B cell (primary cell): Measurements from ENCODE around the gene TANK. TPM values are rescaled to one million over a fixed set of nuclear protein-coding genes. Genes with fewer than 3 reads are reported as not detected.

Experiments used
- ATAC-seq: fragments of 200-7000 bp; cut with Tn5 transposase; one replicate; pipeline ENCODE4 v1.10.0; 2021; ENCODE audit warnings: low read depth, mild to moderate bottlenecking, moderate number of reproducible peaks, moderate library complexity
- CTCF ChIA-PET: fragments of 350-600 bp; sonication (Branson Sonifier 250); formaldehyde crosslinking; loops from one replicate; lab custom pipeline; 2021; ENCODE audit warnings: antibody characterized with exemption, inconsistent platforms; lab: Charles Lee
- POLR2A ChIA-PET: fragments of 350-600 bp; sonication (Branson Sonifier 250); formaldehyde crosslinking; loops from one replicate; lab custom pipeline; 2021; ENCODE audit warnings: antibody characterized with exemption; lab: Charles Lee
- DNase-seq: peaks from one replicate; pipeline ENCODE4 v3.0.0; 2013
- H2AFZ ChIP-seq: 2 replicates; pipeline ENCODE4 v1.6.1; 2012; ENCODE audit warnings: mild to moderate bottlenecking, low read depth, low read length; ENCODE audit not compliant: insufficient read depth, poor library complexity, severe bottlenecking
- H3K27ac ChIP-seq, 2 donors: 1 replicate in 1 of 2; 2 replicates in 1 of 2; pipeline ENCODE4 v1.5.1; 2012 to 2013; ENCODE audit warnings: low read length in 2 of 2, mild to moderate bottlenecking in 2 of 2, moderate library complexity in 1 of 2
- H3K27me3 ChIP-seq, 4 experiments: fragments of 200-600 bp in 1 of 4; sonication (generic) in 1 of 4; replicated peaks in 1 of 4; 1 replicate in 2 of 4; 2 replicates in 2 of 4; pipeline versions ENCODE4 v1.6.1 to v1.7.0; 2013 to 2016; ENCODE audit warnings: low read length in 3 of 4, mild to moderate bottlenecking in 2 of 4, mixed read lengths in 1 of 4, moderate library complexity in 1 of 4; ENCODE audit not compliant: insufficient read depth in 4 of 4, control insufficient read depth in 3 of 4; ENCODE audit errors: control extremely low read depth in 1 of 4
- H3K36me3 ChIP-seq, 2 experiments: replicated peaks in 1 of 2; 1 replicate in 1 of 2; 2 replicates in 1 of 2; pipeline versions ENCODE4 v1.6.1 to v1.7.1; 2013; ENCODE audit warnings: low read length in 1 of 2; ENCODE audit not compliant: insufficient read depth in 2 of 2, control insufficient read depth in 1 of 2; ENCODE audit errors: control extremely low read depth in 1 of 2, extremely low read depth in 1 of 2
- H3K4me1 ChIP-seq, 2 donors: fragments of 200-600 bp in 1 of 2; sonication (generic) in 1 of 2; 1 replicate in 1 of 2; 2 replicates in 1 of 2; pipeline versions ENCODE4 v1.5.1 to v1.6.1; 2013 to 2017; ENCODE audit warnings: low read length in 2 of 2; ENCODE audit not compliant: control insufficient read depth in 2 of 2, insufficient read depth in 2 of 2
- H3K4me2 ChIP-seq: replicated peaks from 2 replicates; pipeline ENCODE3; 2012; ENCODE audit warnings: mild to moderate bottlenecking, low read depth, low read length; ENCODE audit not compliant: poor library complexity, severe bottlenecking
- H3K4me3 ChIP-seq, 5 experiments: fragments of 200-600 bp in 1 of 5; sonication (generic) in 1 of 5; 1 replicate in 3 of 5; 2 replicates in 2 of 5; pipeline versions ENCODE4 v1.5.1 to v1.7.0; 2011 to 2016; ENCODE audit warnings: low read length in 4 of 5, mild to moderate bottlenecking in 4 of 5, low read depth in 2 of 5, control low read depth in 1 of 5, moderate library complexity in 1 of 5; ENCODE audit not compliant: insufficient read depth in 1 of 5; ENCODE audit errors: control extremely low read depth in 1 of 5, extremely low read depth in 1 of 5
- H3K79me2 ChIP-seq: fragments of 200-600 bp; sonication (generic); one replicate; pipeline ENCODE4 v1.6.0; 2016; ENCODE audit warnings: low read length; ENCODE audit not compliant: control insufficient read depth, insufficient read depth
- H3K9ac ChIP-seq: fragments of 200-600 bp; sonication (generic); 2 replicates; pipeline ENCODE4 v1.6.1; 2017; ENCODE audit warnings: mild to moderate bottlenecking, low read length, moderate library complexity
- H3K9me3 ChIP-seq, 3 donors: one replicate each; pipeline versions ENCODE4 v1.6.1 to v1.7.1; 2013; ENCODE audit warnings: low read length in 2 of 3; ENCODE audit not compliant: control insufficient read depth in 2 of 3, insufficient read depth in 1 of 3; ENCODE audit errors: control extremely low read depth in 1 of 3
- H4K20me1 ChIP-seq: 2 replicates; pipeline ENCODE4 v1.6.0; 2012; ENCODE audit warnings: mild to moderate bottlenecking, low read length; ENCODE audit not compliant: insufficient read depth, control insufficient read depth, poor library complexity, severe bottlenecking
- H3K27ac Mint-ChIP-seq: one replicate; pipeline ENCODE4 v1.8.0; 2021; ENCODE audit warnings: mixed read lengths
- H3K27me3 Mint-ChIP-seq: one replicate; pipeline ENCODE4 v1.8.0; 2021; ENCODE audit warnings: mixed read lengths
- H3K4me1 Mint-ChIP-seq: one replicate; pipeline ENCODE4 v1.8.0; 2021; ENCODE audit warnings: mixed read lengths
- H3K4me3 Mint-ChIP-seq: one replicate; pipeline ENCODE4 v1.8.0; 2021; ENCODE audit warnings: mixed read lengths
- H3K9me3 Mint-ChIP-seq: one replicate; pipeline ENCODE4 v1.8.0; 2022; ENCODE audit warnings: mixed read lengths; ENCODE audit not compliant: insufficient read depth
- CTCF ChIP-seq: fragments of 200-600 bp; IDR thresholded peaks from one replicate; pipeline ENCODE4 v1.8.0; 2022; ENCODE audit warnings: antibody characterized with exemption, mild to moderate bottlenecking
- EZH2 ChIP-seq: IDR thresholded peaks from 2 replicates; pipeline ENCODE4 v1.6.1; 2012; ENCODE audit warnings: borderline replicate concordance, low read depth, mild to moderate bottlenecking, moderate library complexity, low read length; ENCODE audit not compliant: insufficient read depth, poor library complexity, severe bottlenecking
- WGBS: methylation state at CpG from one replicate; pipeline ENCODE4 v1.1.5; 2013; ENCODE audit warnings: missing lambda C conversion rate; ENCODE audit not compliant: insufficient coverage; 5-methylcytosine and 5-hydroxymethylcytosine counted together
- intact Hi-C: fragments of 100-400 bp; cut with micrococcal nuclease; formaldehyde crosslinking; loops from one replicate; pipeline ENCODE4 v1.10.0; 2022
- polyA plus RNA-seq: library from polyadenylated mRNA; depleted of rRNA; stranded (reverse); fragments of >200 nt; gene quantifications from 2 replicates; pipeline ENCODE4 v1.2.3, GENCODE V29; 2012
- total RNA-seq, 2 donors: library from RNA; stranded (reverse); fragments of 120-200 nt in 1 of 2; gene quantifications; 1 replicate in 1 of 2; 2 replicates in 1 of 2; pipeline versions ENCODE4 v1.2.3 to v1.2.4, GENCODE V29; 2013 to 2022

The TANK gene
- total and polyA plus RNA-seq, 2 donors (not counting 1 experiment from before 2014, with no cell fraction given): 62.4 to 179 TPM

- WGBS: 80% methylated on average over 1 of the region's 2 CpGs
- Histone ChIP-seq H3K27me3 (no peaks in the 10 kb centered on the region), H3K79me2 (peaks cover 89% of the 10 kb centered on the region), H3K9me3 (peaks cover 0 to 3% (median 0%) of the 10 kb centered on the region in 3 donors), H2AFZ (no peak overlapping the region), H3K4me1 (peaks cover 29 to 35% of the 10 kb centered on the region in 2 donors), H4K20me1 (peaks cover 23% of the 10 kb centered on the region), H3K4me2 (no peak overlapping the region), H3K27ac (no peak overlapping the region), H3K36me3 (peaks cover 0 to 25% of the 10 kb centered on the region in 2 experiments), H3K4me3 (no peak overlapping the region), H3K9ac (no peak overlapping the region)
- H3K27ac Mint-ChIP-seq: peak overlapping the region; percentile 46
- CTCF ChIA-PET: interaction anchor here (0.8 kb wide), 1 partner anchor 12 kb away, joined by 3 read pairs; no protein-coding TSS in a partner anchor
- peaks cover 77% of the 10 kb centered on the region for H3K4me1 Mint-ChIP-seq
- TF ChIP-seq CTCF (no peak), EZH2 (no peak)
- no peaks in the 10 kb centered on the region for H3K9me3 Mint-ChIP-seq
- ATAC-seq (no peak), DNase-seq (no peak)
- H3K4me3 Mint-ChIP-seq: peak overlapping the region; percentile 51
- POLR2A ChIA-PET: no interaction called here
- no peaks in the 10 kb centered on the region for H3K27me3 Mint-ChIP-seq
- intact Hi-C loops: no loop called here
These were observed 1.3 kb upstream of the TANK start for GRCh38 chr2:161158882-161159281.

GRCh38 chr2:161159456-161160225 is 587 bp upstream of the TANK start:
- ChIA-PET POLR2A (interaction anchor here (0.7 to 1.7 kb wide), 3 partner anchors 10 to 57 kb away, joined by 3 to 9 read pairs (median 4); no protein-coding TSS in a partner anchor), CTCF (interaction anchor here (0.9 to 1.8 kb wide), 3 partner anchors 21 to 96 kb away, joined by 3 to 5 read pairs (median 4); no protein-coding TSS in a partner anchor)
- Histone ChIP-seq H3K9me3 (peaks cover 0 to 3% (median 0%) of the 10 kb centered on the region in 3 donors), H3K27me3 (no peaks in the 10 kb centered on the region), H2AFZ (no peak overlapping the region), H3K79me2 (peaks cover 89% of the 10 kb centered on the region), H3K4me2 (peak overlapping the region; percentile 81), H4K20me1 (peaks cover 16% of the 10 kb centered on the region), H3K4me1 (peaks cover 33 to 37% of the 10 kb centered on the region in 2 donors), H3K4me3 (peak overlapping the region; percentile 16 to 97 (median 19)), H3K36me3 (peaks cover 0 to 27% of the 10 kb centered on the region in 2 experiments), H3K9ac (peak overlapping the region; percentile 38), H3K27ac (peak overlapping the region; percentile 64 to 71)
- ATAC-seq (no peak), DNase-seq (no peak)
- TF ChIP-seq EZH2: no peak
- no peak for TF ChIP-seq CTCF
- H3K4me3 Mint-ChIP-seq: peak overlapping the region; percentile 95
- H3K27me3 Mint-ChIP-seq: no peaks in the 10 kb centered on the region
- H3K9me3 Mint-ChIP-seq: no peaks in the 10 kb centered on the region
- peak overlapping the region; percentile 96 for H3K27ac Mint-ChIP-seq
- peaks cover 76% of the 10 kb centered on the region for H3K4me1 Mint-ChIP-seq
- intact Hi-C loops: loop anchor here (1.0 to 10.0 kb wide), 9 partner anchors 11 to 1185 kb away; partner anchors contain the start of genes GCA and PSMD14
- WGBS: no CpG with 5 or more reads among the region's 9 CpGs
